NCI-H526 treated with DMSO at 0.1 percent for 48 hours (cell line): ENCODE results near the gene TMEM114.

ENCODE experiments used
- DNase-seq: peaks from one replicate; lab custom pipeline; 2025; lab: John Stamatoyannopoulos, UW

The TMEM114 gene

DNA sequence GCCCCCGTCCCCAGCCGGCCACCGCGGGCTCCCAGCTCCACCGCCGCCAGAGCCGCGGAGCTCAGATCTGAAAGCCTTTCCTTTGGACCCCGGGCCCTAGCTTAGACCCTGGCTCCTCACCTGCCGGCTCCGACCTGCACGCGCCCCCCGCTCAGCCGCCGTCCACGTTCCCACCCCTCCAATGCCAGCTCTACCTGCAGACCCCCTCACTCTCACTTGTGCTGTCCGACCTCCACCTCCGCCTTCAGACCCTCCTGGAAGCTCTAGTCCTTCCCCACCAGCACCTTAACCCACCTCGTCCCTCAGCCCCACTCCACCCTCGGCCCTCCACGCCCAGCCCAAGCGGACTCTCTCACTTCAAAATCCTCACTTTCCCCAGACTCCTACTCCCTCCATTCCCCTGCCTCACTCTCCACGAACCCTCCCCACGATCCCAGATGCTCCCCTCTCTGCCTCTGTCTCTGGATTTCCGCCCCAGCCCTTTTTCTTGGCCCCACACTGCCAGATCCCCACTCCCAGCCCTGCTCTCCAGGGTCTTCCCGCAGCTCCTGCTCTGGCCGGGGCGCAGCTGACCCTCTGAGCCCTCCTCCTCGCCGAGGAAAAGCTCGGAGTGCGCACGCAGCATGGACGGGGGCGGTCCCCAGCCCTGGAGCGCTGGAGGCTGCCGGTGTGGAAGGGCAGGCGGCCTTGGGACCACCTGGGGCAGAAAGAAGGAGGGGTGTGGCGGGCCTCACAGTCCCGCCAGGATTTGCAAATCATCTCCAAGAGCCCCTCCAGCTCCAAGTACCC, at the start of gene TMEM114:
Gene TMEM114, minus strand, starts transcription at position 612 of the 789 bp plus-strand sequence. CDS start 673 bp downstream, outside the sequence.
- DNase-seq = no peak

DNA sequence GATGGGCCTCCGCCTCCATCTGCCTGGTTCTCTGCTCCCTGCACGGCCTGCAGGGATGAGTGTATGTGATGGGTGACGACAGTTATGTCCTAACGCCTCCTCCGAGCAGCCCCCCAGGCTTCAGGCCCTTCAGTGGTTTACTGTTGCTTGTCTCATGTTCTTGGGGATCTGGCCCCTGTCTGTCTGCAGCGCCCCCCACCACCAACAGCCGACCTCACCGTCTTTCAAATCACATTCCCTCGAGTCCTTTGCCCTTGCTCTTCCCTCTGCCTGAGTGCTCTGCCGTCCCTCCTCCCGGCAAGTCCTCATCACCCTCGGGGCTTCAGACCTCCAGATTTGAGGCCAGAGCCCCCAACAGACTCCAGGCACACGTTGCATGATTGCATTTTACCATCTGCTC, 49.4 kb upstream of the TMEM114 start:
- no peak for DNase-seq

DNA sequence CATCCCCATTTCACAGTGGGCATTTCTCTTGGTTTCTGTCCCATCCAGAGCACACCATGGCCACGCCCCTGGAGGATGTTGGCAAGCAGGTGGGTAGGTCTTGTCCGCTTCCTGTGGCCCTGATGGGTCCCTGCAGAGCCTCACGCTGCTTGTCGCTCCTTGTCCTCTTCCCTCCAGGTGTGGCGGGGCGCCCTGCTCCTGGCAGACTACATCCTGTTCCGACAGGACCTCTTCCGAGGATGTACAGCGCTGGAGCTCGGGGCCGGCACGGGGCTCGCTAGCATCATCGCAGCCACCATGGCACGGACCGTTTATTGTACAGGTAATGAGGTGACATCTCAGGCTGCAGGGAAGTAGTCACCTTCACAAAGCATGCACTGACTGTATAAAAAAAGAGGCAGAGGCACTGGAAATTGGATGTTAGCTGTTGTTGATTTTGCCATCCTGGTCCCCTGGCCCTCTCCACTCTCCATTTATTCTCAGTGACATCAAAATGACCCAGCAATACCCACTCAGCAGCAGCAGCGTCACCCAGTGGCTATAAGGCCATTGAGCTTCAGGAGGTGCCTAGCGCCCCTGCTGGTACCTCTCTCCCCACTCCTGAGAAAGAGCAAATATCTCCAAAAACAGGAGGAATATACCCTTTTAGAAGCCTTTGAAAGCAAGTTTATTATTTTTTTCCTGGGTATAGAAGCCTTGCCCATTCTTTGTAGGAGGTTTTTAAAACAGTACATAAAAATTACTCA, 44.9 kb upstream of the TMEM114 start:
- no peak for DNase-seq

DNA sequence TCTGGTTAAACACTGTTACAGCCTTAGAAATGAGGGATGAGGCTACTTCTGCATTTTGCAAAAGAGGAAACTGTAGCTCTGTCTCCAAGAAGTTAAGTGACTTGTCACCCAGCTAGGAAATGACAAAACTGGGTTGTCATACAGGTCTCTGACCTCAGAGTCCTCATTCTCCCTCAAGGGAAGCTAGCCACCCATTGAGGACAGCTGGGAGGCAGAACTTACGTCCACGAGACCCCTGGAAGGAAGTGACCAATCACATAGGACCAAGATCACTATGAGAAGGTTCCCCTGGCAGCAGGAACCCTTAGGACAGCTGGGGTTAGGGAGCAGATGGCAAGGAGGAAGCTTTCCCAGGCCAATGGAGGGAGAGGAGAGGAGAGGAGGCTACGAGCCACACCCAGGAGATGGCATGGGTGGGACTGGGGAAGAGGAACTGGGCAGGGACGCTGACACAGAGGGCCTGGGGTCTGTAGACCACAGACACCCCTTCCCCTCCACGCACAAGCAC, 42.4 kb upstream of the TMEM114 start:
- DNase-seq = no peak

DNA sequence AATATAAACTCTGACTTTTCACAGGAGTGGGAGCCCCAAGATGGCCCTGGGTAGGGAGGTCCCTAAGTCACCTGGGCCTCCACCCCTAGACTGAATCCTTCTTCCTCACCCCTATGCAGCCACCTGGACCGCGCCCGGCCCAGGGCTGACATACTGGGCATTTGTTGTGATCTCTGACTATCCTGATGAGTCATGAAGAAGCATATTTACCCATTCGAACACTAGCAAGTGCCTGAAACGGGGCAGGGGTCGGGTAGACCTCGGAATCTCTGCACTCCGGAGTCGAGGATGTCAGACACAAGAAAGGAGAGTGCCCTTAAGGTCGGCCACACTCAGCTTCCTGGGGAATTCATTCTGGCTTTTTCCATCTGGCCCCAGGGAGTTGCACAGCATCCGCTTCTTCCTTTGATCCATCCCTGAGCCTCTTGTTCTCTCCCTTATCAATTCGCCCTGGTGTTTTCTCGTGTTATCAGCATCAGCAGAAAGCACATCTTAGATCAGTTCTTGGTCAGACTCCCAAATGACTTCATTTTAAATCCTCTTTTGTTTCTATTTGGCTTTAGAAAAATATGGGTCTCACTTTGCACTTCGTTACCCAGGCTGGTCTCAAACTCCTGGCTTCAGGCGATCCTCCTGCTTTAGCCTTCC, 41.6 kb upstream of the TMEM114 start:
- DNase-seq = no peak

DNA sequence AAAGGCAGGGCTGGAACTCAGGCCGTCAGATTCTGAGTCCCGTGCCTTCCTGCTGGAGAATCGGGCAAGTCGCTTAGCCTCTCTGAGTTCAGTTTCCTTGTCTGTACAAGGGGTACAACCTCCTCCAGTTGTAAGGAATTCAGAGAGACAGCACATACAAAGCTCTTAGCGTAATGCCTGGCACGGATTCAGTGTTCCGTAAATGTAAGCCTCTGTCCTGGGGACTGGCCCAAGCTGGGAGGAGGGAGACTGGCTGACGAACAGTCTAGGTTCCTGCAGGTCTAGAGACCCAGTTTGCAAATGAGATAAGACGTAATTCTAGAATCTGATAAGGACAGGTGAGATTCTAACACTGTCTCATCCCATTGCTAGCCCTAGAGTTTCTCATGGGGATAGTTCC, 41.1 kb upstream of the TMEM114 start:
- DNase-seq = no peak

DNA sequence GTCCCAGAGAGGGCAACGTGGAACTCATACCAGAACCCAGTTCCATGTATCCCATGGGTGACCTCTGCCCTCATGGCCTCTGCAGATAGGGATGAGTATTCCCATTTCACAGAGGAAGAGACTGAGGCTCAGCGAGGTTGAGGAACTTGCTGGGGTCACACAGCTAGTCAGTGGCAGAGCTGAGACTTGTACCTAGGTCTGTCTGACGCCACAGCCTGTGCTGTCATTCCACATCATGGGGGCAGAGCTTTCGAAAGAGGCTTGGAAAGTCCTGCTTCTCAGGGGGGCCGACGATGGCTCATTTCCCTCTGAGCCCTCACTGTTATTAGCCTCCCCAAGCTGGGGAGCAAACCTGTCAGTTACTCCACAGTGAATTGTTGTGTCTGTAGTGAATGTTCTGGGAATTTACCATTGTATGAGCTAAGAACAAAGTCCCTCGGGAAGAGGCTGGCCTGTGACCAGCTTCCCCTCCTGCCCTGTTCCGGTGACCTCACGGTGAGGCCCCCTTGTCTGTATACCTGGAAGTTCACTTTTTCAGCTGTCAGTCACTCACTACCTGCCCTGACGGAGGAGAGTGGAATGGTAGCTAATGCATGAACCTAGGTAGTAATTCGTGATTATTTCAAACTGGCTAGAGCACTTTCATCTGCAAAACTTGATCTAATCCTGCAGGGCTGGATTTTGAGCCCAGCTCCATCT, 40.1 kb upstream of the TMEM114 start:
- no peak for DNase-seq

DNA sequence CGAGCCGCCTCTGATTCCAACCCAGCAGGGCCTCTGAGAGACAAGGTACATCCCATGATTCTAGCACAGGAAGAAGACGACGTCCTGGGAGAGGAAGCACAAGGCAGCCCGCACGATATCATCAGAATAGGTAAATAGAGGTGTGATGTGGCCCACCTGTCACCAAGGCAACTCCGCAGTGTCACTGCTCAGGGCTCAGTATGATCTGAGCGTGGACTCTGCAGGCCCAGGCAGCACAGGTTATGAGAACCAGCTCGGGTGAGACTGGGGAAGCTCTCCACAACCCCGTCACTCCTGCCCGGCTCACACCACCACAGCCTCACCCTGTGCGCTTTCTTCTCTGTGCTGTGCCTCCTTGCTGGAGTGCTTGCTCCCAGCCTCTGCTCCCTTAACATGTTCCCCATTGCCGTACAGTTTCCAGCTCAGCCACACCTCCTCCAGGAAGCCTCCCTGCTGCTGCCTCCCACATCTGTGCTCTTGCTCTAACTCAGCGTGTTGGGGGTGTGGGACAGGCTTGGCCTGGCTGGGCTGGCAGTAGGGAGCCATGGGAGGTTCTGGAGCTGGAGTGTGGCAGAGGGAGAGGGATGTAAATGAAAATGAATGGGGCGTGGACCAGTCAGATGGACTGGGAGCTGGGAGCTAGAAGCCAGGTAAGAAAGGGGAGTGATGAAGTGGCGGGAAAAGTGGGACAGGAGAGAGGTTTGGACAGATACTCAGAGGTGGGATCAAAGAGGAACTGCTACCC, 38.8 kb upstream of the TMEM114 start:
- no peak for DNase-seq

DNA sequence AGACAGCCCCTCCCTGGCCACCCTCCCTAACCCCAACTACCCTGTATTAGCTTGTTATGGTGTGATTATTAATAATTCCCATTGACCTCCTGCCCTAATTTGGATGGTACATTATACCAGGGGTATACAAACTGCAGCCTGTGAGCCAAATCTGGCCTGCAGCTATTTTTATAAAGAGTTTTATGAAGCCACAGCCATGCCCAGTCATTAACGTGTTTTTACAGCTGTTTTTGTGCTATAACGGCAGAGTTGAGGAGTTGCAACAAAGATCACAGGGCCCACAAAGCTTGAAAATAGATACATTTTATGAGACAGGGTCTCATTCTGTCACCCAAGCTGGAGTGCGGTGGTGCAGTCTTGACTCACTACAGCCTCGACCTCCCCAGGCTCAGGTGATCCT, 37.1 kb upstream of the TMEM114 start:
- DNase-seq = no peak

DNA sequence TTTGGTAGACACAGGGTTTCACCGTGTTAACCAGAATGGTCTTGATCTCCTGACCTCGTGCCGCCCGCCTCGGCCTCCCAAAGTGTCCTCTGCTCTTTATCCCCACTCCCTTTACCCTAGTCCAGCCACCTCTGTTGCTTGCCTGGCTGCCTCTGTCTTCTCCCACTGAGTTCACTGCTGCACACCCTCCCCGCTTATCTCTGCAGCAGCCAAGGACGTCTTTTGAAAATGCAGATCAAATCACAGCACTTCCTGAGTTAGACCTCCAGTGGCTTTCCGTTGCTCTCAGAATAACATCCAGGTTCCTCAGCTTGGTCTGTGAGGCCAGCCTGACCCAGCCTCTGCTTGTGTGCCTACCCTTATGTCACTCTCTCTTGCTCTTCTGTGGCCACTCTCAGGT, 36.6 kb upstream of the TMEM114 start:
- no peak for DNase-seq

DNA sequence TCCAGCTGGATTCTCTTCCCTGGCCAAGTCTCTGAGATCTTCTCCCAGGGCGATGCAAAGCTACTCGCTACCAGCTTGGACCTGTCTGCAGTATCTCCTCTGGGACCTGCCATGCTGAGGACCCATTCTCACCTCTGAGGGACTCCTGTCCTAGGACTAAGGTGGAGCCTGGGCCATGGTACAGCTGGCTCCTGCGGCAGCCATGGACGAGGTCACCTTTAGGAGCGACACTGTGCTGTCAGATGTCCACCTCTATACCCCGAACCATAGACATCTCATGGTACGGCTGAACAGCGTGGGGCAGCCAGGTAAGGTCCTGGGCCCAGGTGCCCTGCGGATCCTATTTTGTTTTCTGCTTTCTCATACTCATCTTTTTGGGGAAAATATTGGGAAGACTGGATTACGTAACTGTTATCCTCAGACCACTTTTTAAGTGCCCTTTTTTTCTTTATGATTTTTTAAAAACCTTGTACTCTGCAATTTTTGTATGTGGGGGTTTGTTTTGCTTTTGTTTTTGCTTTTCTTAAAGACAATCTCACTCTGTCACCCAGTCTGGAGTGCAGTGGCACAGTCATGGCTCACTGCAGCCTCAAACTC, 35.3 kb upstream of the TMEM114 start:
- DNase-seq = no peak

DNA sequence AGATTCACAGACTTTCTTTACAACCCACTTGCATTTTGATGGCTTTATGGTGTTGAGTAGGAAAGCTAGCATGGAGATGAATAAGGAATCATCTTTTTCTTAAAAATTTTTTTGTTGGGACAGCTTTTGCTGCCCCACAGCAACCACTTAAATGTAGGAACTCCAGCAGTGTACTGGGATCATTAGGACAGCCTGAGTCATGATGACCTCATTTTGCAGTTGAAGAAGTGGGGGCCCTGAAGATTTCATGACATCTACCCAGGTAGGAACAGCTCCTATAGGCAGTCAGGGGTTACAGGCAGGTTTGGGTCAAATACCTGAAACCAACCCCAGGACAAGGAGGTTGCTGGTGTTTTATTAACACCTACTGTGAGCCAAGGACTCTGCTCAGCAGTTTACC, 33.3 kb upstream of the TMEM114 start:
- DNase-seq = no peak

DNA sequence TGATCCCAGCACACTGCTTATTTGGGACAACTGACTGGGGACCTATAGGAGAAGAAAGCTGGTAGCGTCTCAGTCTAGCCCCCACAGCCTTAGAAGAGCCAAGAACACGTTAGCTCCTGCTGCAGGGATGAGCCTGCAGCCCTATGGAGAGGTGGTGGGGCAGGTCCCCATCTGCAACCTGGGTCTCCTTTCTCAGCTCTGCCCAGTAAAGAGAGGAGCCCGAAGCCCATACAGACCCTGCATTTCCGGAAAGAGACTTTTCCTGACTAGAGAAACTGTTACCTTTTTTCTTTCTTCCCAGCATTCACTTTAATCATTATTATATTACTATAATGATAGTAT, 32.0 kb upstream of the TMEM114 start:
- no peak for DNase-seq

DNA sequence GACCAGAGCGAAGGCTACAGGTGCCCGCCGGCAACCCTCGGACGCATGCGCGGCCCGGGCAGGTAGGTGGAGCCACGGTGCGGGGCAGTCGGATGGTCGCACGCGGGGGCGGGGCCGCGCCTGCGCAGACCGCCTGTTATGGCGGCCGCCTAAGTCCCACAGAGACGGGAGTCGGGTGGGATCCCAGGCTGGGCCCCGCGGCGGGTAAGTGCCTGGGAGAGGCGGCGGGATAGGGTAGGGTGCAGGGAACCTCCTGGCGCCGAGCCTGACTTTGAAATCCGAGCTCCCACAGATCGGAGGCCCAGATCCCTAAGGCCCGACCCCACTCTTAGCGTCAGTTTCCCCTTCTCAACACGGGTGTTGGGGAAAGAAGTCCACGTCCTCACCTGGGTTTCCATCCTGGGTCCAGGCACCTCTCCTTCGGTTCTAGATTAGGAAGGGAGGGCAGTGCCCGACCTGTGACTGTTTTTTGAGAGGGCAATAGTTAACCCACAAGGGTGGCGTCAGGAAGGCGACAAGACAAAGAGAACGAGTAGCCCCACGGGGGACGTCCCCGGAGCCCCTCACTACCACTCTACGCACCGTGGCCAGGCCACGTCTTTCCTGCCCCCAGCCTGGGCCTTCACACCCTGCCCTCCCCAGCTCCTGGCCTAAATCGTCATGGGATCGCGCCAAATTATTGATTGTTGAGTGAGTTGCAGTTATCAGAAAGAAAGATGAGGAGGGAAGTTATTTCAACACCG, 31.4 kb upstream of the TMEM114 start, which contains the start of gene METTL22:
Gene METTL22, plus strand, starts transcription at position 127 of the 743 bp plus-strand sequence. CDS start 3,968 bp downstream, outside the sequence.
- DNase-seq = peak; percentile 68

DNA sequence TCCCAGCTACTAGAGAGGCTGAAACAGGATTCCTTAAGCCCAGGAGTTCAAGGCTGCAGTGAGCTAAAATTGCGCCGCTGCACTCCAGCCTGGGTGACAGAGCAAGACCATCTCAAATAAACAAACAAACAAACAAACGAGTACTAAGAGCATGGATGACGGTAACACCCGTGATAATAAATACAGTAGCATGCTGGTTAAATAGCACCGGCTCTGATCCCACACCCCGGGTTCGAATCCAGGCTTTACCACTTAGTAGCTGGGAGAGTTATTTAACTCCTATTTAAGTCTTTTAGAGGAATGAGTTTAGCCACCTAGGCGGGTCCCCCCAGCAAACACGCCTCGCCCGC, 30.9 kb upstream of the TMEM114 start:
- DNase-seq = no peak

DNA sequence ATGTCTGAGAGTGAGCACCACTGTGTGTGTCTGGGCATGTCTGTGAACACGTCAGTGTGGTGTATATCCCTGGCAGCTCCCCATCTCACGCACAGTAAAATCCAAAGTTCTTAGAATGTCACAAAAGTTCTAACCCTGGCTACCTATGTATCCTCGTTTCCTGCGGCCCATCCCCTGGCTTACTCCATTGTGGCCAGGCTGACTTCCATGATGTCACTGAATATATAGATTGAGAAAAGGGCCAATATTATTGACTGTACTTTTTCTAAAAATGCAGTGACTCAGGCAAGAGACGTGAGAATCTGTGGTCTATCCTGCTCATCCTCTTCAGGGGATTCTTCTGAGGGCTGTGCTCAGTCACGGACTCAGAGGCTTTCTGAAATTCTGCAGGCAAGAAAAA, 30.2 kb upstream of the TMEM114 start:
- DNase-seq = no peak

DNA sequence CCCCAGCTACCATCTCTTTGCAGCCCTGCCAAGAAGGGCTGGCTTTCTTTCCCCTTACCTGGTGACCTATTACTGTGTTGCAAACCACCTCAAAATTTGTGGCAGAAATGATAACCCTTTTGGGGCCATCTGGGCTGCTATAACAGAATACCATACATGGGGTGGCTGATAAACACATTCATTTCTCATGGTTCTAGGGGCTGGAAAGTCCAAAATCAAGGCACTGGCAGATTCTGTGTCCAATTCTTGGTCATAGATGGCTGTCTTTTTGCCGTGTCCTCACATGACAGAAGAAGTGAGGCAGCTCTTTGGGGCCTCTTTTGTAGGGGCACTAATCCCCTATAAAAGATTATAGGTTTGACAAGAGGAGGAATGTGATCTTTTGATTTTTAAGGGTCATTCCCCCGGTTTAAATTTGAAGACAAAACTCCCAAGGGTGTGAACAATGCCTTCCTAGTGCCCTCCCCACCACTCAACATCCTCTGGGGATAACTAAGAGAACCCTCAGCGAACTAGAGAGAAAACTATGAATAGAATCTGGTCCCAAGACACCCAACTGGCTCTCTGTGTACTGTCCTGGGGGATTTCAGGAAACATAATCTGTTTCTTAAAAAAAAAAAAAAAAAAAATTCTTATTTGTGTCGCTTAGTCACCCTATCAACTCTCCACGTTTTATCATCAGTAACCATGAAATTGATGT, 29.5 kb upstream of the TMEM114 start:
- DNase-seq = no peak

DNA sequence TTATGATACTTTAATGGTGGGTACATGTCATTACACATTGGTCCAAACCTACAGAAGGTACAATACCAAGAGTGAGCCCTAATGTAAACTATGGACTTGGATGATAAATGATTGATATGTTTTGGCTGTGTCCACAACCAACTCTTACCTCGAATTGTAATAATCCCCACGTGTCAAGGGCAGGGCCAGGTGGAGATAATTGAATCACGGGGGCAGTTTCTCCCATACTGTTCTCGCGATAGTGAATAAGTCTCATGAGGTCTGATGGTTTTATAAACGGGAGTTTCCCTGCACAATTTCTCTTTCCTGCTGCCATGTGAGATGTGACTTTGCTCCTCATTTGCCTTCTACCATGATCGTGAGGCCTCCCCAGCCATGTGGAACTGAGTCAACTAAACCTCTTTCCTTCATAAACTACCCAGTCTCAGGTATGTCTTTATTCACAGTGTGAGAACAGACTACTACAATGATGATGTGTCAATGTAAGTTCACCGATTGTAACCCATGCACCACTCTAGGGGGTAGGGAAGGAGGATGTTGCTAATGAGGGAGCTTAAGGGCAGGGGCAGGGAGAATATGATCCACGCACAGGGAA, 24.2 kb upstream of the TMEM114 start:
- no peak for DNase-seq

DNA sequence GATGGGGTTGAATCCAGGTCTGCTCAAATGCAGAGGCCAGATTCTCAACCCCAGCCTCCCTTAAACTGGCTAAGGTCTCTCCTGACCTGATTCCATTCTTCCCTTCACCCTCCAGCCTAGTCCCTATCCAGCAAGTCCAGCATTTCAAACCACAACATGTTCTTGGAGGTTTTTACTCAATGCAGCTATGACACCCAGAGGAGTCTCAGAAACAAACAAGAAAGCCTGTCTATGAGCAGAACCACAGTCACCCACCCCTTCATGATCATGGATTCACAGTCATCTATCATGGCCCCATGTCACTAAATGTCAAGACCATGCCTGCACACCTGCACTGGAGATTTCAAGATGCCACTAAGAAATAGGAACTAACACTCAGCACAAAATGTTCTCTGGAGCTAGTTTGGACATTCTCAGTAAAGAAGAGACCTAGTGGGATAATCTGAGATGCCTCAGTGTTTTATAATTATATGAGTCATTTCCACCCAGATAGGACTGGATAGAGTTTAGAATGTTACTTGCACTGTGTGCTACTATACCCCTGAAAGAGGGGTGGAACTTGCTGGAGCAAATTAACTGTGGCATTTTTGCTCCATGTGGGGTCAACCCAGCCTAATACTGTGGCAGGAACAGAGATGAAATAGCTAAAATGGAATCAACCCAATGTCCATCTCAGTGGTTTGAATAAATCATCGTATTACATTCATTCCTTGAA, 21.7 kb upstream of the TMEM114 start:
- no peak for DNase-seq
